Stimulated activated CD8-positive, alpha-beta memory T cell treated with anti-CD3 and anti-CD28 coated beads, Interleukin-12 subunit alpha, Interleukin-12 subunit beta, amount 100 ng/mL, for 4 hours (primary cell): Measurements from ENCODE around the gene C12orf57.

Experiments used
- DNase-seq: peaks from one replicate; pipeline ENCODE4 v3.0.0-alpha.2; 2020; ENCODE audit warnings: low read depth

The C12orf57 gene

DNA sequence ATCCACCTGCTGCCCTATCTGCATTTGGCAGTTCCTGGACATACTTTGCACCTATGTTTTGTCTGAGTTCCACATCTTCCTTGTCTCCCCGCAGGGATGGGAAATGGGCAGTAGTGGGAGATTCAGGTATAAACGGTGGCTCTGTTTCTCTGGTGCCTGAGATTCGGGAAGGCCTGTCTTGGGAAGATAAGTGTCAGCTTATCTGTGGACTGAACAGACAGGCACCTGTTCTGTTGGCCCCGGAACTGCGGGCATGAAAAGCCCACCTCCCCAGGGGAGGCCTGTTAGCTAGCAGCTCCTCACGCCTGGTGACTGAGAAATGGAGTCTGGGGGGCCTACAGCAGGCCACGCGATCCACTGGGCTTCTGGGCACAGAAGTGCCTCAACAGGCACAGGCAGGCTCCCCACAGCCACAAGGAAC is 20.8 kb downstream of the C12orf57 start:
- DNase-seq, result no peak

DNA sequence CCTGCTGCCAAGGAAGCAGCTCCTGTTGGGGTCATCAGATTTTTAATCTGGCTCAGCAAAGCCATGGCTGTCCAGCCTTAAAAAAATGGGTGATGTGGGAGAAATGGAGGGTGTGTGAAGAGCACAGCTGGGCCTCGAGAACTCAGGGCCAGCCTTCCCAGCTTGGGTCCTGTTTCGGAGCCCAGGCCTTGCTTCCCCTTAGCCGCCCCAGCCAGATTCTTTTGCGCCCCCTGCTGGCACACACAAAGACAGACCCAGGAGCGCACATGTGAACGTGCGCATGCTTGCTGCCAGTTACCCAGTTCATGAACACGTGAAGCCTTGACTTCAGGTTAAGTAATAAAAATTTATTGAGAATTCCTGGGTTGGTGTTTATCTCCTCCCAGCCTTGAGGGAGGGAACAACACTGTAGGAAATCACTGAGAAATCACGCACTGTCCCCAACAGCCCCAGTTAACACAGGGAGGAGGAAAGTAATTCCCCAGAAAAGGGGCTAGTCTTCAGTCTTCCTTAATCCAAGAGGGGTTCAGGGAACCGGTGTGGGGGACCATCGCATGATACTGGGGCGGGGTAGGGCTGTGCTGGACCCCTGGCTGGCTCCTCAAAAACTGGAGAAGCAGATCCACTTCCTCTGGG is 21.3 kb downstream of the C12orf57 start:
- peak; percentile 73 for DNase-seq

DNA sequence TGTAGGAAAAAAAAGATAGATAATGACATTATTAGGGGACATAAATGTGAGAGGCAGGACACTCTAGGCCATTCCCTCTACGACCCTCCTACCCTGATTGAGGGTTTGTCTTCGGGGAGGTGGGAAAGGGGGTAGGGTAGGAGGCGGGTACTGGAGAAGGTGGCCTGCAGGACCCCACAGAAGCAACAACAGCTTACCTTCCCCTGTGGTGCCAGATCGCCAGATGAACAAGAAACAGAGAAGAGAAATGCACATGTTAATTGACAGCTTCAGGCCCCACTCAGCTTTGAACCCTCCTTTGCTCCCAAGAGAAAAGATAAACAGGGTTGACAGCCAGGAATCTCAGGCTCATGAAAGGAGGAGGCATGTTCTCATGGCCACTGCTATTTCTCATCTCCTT is 21.9 kb downstream of the C12orf57 start:
- no peak for DNase-seq

DNA sequence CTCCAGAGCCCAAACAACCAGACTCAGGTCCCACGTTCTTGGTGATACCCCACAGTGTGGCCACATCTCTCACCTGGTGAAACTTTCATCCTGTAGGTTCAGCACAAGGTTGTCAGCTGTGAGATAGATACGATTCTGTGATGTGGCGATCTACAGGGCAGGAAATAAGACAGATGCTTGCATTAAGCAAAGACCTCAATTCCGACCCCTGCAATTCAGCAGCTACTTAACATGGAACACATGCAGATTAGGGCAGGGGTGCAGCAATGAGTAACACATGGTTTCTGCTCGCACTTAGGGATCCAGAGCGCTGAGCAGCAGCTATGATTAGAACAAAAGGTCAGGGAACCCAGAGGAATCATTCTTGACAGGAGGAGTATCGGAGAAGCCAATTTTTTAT is 22.5 kb downstream of the C12orf57 start:
- DNase-seq, result no peak

DNA sequence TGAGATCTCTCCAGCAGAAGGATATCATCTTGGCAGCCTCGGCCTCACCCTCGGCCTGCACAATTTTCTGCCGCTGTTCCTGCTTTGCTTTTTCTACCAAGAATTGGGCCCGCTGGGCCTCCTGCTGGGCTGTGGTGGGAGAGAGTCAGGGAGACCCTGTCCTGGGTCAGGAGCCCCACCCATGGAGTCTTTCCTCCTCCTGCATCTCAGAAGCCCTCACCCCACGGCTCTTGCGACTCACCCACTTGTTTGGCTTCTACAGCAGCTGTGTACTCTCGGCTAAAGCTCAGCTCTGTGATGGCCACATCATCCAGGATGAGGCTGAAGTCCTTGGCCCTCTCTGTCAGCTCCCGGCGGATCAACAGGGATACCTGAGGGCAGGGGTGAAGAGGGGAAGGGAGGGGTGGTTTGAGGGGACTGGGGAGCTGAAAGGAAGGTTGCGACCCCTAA is 23.9 kb downstream of the C12orf57 start:
- no peak for DNase-seq

DNA sequence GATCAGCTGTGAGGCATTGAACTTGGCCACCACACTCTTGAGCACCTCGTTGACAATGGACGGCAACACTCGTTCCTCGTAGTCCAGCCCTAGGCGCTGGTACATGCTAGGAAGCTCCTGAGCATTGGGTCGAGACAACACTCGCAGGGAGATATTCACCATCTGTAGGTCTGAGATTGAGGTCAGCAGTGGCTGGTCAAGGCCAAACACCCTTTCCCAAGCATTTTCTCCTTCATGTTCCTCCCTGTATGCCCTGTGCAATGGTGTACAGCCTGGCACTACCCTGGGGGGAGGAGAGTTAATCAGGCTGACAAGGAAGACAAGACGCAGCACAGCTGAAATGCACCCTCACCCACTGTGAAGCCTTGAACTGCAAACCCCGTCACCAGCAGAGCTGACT is 24.6 kb downstream of the C12orf57 start:
- no peak for DNase-seq

DNA sequence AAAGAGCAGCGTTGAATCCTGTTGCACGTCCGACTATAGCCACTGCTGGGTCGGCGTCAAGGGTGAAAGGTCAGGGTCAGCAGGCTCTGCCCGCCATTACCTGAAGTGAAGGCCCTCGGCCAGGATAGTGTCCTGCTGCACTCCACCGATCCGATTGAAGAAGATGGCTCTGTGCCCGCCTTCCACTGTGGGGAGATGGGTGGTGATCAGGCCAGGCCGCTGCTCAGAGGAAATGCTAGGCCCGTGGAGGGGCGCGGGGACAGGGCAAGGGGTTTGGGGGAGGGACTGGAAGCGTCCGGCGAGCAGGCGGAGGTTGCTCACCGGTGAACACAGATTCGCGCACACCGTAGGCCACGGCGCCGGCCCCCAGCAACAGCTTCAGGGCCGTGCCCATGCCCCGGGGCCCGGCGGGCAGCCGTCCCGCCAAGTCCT is 26.3 kb downstream of the C12orf57 start:
- no peak for DNase-seq

DNA sequence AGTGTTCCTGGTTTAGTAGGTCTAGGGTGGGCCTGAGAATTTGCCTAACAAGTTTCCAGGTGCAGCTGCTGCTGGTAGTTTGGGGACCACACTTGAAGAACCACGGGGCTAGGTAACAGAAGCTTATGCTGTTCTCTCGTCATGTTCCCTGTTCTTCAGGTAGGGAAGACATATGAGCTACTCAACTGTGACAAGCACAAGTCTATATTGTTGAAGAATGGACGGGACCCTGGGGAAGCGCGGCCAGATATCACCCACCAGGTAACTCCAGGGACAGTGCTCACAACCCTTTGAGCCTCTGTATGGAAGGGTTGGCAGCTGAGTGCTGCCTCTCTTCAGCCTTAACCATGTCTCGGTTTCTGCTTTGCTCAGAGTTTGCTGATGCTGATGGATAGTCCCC is 30.4 kb downstream of the C12orf57 start:
- DNase-seq, result no peak

DNA sequence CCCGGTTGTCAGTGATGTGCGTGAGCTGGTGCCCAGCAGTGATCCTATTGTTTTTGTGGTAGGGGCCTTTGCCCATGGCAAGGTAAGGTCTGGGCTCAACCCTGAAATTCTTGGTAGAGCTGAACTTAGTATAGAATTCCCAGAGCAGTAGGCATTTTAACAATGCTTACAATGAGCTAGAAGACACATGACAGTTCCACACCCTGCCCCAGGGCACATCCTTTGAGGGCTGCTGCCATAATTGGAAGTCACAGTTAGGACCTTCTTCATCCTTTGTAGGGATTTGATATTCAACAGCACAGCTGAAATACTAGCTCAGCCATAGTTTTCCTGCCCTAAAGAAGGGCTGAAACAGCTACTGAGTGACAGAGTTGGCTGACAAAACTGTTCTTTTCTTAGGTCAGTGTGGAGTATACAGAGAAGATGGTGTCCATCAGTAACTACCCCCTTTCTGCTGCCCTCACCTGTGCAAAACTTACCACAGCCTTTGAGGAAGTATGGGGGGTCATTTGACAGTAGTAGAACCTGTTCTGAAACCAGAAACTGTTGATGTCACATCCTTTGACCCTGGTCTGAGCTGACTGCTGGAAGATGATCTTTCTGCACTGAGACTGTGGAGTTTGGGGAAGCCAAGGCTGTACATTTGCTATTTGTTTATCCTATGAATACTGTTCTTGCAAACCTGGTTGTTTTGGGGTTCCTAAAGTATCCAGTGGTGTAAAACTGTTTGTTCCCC is 31.6 kb downstream of the C12orf57 start:
- no peak for DNase-seq

DNA sequence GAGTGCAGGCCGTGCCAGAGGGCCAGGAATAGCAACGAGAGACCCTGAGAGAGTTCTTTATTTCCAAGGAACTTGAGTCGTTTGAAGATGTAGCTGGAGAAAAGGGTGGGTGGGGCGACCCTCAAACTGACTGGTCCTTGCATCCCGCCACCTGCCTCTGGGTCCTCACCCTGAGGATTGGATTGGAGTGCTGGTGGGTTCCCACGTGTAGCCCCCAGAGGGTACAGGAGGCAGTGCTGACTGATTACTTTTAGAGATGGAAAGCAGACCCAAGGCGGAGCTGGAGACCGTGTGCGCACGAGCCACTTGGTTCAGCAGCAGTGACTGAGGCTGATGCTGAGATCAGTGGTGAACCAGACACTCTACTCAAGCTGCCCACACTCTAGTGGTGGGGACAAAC is 33.8 kb downstream of the C12orf57 start:
- no peak for DNase-seq

DNA sequence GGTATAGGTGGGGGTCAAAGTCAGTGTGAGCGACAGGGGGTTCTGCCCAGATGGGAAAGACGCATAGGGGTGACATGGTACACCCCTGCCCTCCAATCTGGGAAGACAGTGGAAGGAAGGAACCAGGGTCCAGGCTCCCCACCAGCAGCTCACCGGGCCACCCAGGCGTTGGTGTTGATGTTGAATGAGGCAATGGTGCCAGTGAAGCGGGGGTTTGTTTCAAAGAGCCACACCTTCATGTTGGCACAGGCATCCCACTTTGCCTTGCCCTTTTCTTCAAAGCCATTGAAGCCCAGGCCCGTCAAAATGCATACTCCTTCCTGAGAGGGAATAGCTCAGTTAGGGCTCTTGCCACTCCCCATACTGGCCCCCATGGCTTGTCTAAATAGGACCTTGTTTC is 34.4 kb downstream of the C12orf57 start:
- DNase-seq, result no peak

DNA sequence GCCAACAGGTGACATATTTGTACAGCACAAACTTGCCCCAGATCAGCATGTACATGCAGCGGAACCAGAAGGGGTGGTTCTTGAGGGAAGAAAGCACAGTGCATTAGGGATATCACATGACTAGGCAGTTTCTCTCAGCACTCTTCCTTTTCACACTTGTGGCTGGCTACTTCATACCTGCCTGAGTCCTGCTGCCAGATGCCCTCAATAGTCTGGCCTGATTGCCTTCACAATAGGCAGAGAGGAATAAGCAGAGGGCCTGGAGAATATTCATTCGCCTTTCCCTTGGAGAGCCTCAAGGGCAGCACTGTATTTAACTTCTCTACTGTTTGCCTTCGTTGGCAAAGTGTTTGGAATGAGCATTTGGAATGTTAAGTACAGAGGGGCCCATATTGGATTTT is 34.8 kb downstream of the C12orf57 start:
- DNase-seq, result no peak

DNA sequence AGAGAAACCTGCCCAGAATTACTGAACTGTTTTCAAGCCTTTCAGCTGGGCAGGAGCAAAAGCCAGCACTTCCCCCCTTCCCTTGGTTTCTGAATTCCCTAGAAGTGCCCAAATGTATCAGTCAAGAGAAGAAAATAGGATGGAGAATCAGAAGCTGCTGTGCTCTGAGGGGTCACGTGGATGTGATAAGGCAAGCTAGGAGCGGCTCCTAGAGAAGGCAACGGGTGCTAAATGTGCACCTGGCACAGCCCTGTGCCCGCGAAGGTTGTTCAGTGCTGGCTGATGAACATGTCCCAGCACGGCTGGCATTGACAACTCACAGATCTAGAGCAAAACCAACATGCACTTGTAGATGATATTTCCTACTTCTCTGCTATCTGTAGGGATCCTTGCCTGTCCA is 35.2 kb downstream of the C12orf57 start:
- no peak for DNase-seq

DNA sequence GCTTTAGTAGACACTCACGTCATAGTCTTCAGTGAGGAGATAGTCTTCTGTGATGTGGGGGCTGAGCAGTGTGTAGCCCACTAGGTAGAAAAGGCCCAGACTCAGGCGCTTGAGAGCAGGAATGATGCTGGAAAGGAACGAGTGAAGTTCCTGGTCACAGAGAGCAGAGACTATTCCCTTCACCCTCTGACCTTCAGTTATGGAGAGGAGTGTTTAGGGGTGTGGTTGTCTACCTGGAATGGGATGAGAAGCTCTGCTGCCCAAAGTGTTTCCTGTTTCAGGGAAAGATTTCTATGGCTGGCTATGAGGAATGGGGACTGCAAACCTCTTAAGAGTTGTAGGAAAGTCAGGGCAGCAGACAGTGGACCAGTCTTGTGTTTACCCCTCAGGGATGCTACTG is 35.6 kb downstream of the C12orf57 start:
- DNase-seq, result no peak

DNA sequence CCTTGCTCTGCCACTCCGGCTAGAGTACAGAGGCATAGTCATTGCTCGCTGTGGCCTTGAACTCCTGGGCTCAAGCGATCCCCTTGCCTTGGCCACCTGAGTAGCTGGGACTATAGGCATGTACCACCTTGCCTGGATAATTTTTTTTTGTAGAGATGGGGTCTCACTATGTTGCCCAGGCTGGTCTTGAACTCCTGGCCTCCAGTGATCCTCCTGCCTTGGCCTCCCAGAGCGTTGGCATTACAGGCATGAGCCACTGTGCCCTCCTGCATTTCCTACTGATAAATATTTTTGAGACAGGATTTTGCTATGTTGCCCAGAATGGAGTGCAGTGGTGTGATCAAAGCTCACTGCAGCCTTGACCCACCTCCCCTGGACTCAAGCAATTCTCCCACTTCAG is 36.3 kb downstream of the C12orf57 start:
- no peak for DNase-seq

DNA sequence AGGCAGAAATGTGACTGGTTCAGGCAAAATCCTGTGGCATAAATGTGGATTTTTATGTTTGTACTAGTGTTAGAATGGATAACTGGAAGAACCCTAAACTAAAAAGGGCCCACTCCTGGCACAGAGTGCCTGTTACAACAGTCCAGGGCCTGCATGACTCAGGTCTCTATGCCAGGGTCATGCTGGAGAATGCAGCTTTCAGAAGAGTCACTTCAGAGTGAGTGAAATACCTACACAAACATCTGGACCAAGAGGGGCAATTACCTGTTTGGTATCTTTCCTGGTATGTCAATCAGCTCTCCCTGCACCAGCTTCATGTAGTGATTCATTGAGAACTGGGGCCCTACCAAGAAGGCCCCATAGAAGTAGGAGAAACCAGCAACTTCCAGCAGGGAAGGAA is 36.9 kb downstream of the C12orf57 start:
- no peak for DNase-seq

DNA sequence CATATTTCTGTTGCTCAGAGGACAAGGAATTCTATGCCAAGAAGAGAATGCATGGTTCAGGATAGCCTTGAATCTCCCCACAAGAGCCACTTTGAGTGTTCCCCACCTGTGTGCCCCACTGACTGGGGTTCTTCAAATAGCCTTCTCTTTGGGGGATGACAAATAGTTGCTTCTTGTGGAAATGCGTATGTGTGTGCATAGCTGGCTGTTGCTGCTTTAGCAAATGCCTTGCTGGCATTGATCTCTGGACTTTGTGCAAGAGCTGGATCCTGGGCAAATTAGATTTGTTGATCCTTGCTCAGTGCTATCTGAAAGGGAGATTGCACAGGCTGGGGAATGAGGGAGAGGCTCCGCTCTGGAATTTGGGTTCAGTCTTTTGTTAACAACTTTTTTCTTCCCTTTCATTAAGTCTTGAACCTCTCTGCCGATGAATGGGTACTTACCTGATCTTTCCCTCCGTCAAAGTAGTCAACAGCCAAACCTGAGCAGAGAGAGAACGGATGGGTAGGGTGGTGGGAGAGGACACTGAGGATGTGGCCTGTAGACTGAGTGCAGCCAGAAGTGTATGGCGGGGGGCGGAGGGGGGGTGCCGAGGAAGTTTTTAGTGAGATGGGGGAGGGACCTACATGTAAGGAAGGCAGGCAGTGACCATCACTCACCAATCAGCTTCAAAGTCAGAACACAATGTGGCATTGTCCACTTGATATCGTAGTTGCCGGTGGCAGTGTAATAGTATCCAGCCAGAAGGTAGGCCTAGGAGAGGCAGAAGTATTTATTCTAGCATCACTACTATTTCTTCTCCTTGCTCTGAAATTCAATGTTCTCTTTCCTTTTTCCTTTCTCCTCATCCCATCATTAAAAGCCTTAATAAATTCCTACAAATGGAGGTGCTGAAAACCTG is 37.6 kb downstream of the C12orf57 start:
- no peak for DNase-seq

DNA sequence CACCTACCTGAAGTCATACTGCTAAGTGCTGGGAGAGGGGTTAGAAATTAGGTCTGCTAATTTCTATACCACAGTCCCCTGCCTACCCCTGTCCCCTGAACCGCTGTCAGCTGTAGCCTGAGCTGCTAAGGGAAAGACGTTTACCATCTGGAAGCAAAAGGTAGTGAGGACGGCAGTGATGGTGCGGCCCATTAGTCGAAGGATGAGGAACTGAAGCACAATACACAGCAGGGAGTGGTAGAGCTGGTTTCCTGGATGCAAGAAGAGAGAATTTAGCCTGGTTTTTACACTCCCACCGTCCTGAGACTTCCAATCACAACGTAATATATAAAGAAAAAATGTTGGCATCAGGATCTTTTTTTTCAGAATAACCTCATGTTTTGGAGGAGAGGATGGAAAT is 38.7 kb downstream of the C12orf57 start:
- DNase-seq, result no peak

DNA sequence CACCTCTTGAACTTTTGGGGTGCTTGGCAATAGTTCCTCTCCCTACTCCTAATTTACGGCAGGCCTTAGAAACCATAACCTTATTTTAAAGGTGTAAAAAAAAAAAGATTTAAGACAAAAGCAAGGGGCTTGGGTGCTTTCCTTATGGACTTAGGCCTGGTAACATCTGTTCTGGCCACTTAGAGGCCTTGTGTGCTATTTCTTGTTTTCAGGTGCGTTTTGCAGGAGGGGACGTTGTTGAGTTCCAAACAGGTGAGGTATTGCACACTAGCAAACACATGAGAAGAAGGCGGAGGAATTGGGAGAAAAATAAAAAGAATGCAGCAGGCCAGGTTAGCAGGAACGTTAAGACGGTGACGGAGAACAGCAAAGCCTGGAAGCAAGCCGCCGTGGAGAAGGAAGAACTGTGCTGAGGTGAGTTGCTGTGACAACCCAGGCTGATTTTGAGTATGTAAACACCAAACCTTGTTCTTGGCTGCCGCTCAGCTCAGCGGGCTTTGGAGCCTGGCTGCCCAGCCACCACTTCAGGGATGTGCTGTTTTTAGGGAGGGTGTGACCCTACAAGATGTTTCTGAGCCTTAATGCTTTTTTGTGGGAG is 44.2 kb downstream of the C12orf57 start:
- DNase-seq, result no peak
